Stimulated activated CD4-positive, alpha-beta T cell treated with anti-CD3 and anti-CD28 coated beads, Interleukin-4, amount 100 ng/mL, for 4 hours (primary cell): ENCODE data around the gene TNFAIP8.

Source experiments
- DNase-seq, 2 experiments: peaks; one replicate each; pipeline ENCODE4 v3.0.0-alpha.2; 2020

TNFAIP8 gene

GRCh38 chr5:119371146-119371545 lies 15.3 kb downstream of the TNFAIP8 start:
- no peak for DNase-seq

GRCh38 chr5:119373449-119373858 lies 17.6 kb downstream of the TNFAIP8 start:
- DNase-seq: no peak

- no peak for DNase-seq
Observed at GRCh38 chr5:119374901-119375300, 19.1 kb downstream of the TNFAIP8 start.

- DNase-seq: no peak
Observed at GRCh38 chr5:119377066-119377465, 21.2 kb downstream of the TNFAIP8 start.

GRCh38 chr5:119378075-119378700 lies 22.4 kb downstream of the TNFAIP8 start:
- DNase-seq: no peak

GRCh38 chr5:119379096-119379495 lies 23.3 kb downstream of the TNFAIP8 start:
- DNase-seq: no peak

GRCh38 chr5:119379942-119380547 lies 24.2 kb downstream of the TNFAIP8 start:
- DNase-seq: no peak

- no peak for DNase-seq
Observed at GRCh38 chr5:119382169-119382568, 26.4 kb downstream of the TNFAIP8 start.

- no peak for DNase-seq
Observed at GRCh38 chr5:119383008-119383407, 27.2 kb downstream of the TNFAIP8 start.

GRCh38 chr5:119385136-119385535 lies 29.3 kb downstream of the TNFAIP8 start:
- no peak for DNase-seq

GRCh38 chr5:119385536-119386128 lies 29.8 kb downstream of the TNFAIP8 start:
- DNase-seq: no peak

GRCh38 chr5:119386596-119387344 lies 31.0 kb downstream of the TNFAIP8 start:
- DNase-seq: no peak

- no peak for DNase-seq
Observed at GRCh38 chr5:119387945-119388618, 32.3 kb downstream of the TNFAIP8 start.

- DNase-seq: no peak
Observed at GRCh38 chr5:119388619-119389190, 32.9 kb downstream of the TNFAIP8 start.

- no peak for DNase-seq
Observed at GRCh38 chr5:119389288-119390030, 33.6 kb downstream of the TNFAIP8 start.

- DNase-seq: no peak
Observed at GRCh38 chr5:119390404-119390803, 34.6 kb downstream of the TNFAIP8 start.

- DNase-seq: no peak
Observed at GRCh38 chr5:119393201-119393691, 37.4 kb downstream of the TNFAIP8 start.

GRCh38 chr5:119393746-119394145 lies 37.9 kb downstream of the TNFAIP8 start:
- DNase-seq: no peak

- DNase-seq: no peak
Observed at GRCh38 chr5:119395080-119395836, 39.4 kb downstream of the TNFAIP8 start.

- DNase-seq: no peak
Observed at GRCh38 chr5:119396030-119396664, 40.3 kb downstream of the TNFAIP8 start.
